ENCODE data around the gene TARP.

The TARP gene

GRCh38 chr7:38282081-38282480 is 8.6 kb upstream of the TARP start:
- Histone ChIP-seq H3K4me1 (peaks cover 8% of the 10 kb centered on the region), H3K27me3 (ENCODE audit: low read depth) (no peaks in the 10 kb centered on the region), H3K27ac (replicated peaks) (no peak overlapping the region), H3K9me3 (replicated peaks) (no peaks in the 10 kb centered on the region), H3K4me3 (no peak overlapping the region), H3K36me3 (no peaks in the 10 kb centered on the region)
- DNase-seq = no peak
- TF ChIP-seq, protein P1, sequence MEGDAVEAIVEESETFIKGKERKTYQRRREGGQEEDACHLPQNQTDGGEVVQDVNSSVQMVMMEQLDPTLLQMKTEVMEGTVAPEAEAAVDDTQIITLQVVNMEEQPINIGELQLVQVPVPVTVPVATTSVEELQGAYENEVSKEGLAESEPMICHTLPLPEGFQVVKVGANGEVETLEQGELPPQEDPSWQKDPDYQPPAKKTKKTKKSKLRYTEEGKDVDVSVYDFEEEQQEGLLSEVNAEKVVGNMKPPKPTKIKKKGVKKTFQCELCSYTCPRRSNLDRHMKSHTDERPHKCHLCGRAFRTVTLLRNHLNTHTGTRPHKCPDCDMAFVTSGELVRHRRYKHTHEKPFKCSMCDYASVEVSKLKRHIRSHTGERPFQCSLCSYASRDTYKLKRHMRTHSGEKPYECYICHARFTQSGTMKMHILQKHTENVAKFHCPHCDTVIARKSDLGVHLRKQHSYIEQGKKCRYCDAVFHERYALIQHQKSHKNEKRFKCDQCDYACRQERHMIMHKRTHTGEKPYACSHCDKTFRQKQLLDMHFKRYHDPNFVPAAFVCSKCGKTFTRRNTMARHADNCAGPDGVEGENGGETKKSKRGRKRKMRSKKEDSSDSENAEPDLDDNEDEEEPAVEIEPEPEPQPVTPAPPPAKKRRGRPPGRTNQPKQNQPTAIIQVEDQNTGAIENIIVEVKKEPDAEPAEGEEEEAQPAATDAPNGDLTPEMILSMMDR (IDR thresholded peaks at IDR 0.05; ENCODE audit: borderline replicate concordance) = no peak
- intact Hi-C loops (cut with micrococcal nuclease) = no loop called here

GRCh38 chr7:38281266-38281665 is 7.8 kb upstream of the TARP start:
- Histone ChIP-seq H3K4me3 (no peak overlapping the region), H3K36me3 (no peaks in the 10 kb centered on the region), H3K27me3 (ENCODE audit: low read depth) (no peaks in the 10 kb centered on the region), H3K4me1 (peaks cover 8% of the 10 kb centered on the region), H3K27ac (replicated peaks) (no peak overlapping the region), H3K9me3 (replicated peaks) (no peaks in the 10 kb centered on the region)
- TF ChIP-seq, protein P1 (IDR thresholded peaks at IDR 0.05; ENCODE audit: borderline replicate concordance) = no peak
- intact Hi-C loops (cut with micrococcal nuclease) = no loop called here
- no peak for DNase-seq

DNA sequence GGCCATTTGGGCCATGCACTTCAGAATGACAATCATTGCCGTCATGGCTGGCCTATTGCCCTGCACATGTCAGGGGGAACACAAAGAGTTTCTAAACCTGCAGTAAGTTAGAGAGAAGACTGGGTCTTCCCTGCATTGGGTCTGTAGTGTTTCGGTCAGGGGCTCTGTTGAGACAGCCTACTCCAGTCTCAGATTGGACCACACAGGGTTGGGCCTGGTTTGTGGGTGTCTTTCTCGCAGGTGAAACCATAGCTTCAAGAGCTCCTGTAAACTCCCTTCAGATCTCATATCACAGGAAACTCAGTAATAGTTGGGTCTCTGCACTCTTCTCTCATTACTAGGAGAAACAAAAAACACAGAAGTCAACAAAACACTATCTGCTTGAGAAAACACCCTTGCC is 7.3 kb upstream of the TARP start:
- H3K27ac ChIP-seq (replicated peaks) = no peak overlapping the region
- no peaks in the 10 kb centered on the region for H3K9me3 ChIP-seq (replicated peaks)
- H3K4me3 ChIP-seq = no peak overlapping the region
- no peaks in the 10 kb centered on the region for H3K36me3 ChIP-seq
- intact Hi-C loops (cut with micrococcal nuclease) = no loop called here
- H3K4me1 ChIP-seq = peaks cover 8% of the 10 kb centered on the region
- no peaks in the 10 kb centered on the region for H3K27me3 ChIP-seq (ENCODE audit: low read depth)
- DNase-seq = no peak
- TF ChIP-seq, protein P1 (IDR thresholded peaks at IDR 0.05; ENCODE audit: borderline replicate concordance) = no peak

DNA sequence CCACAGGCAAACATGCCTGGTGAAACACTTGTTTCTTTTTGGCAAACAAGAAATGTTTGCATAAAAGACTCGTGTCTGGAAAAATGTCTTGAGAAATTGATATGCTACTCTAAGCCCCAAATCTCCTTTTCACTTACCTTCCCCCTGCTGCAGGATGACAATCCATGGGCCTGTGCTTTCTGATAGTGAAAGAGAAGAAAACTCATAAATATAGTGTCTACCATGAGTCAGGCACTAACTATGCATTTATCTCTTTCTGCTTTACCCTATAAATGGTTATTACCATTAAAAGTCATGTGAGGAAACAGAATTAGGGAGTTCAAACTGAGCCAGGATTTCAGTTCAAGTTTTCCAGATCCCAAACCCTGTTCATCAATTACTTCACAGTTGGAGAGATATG is 6.6 kb upstream of the TARP start:
- no peaks in the 10 kb centered on the region for H3K27me3 ChIP-seq (ENCODE audit: low read depth)
- no peak overlapping the region for H3K27ac ChIP-seq (replicated peaks)
- intact Hi-C loops (cut with micrococcal nuclease) = no loop called here
- no peak for DNase-seq
- no peaks in the 10 kb centered on the region for H3K36me3 ChIP-seq
- peaks cover 8% of the 10 kb centered on the region for H3K4me1 ChIP-seq
- TF ChIP-seq, protein P1 (IDR thresholded peaks at IDR 0.05; ENCODE audit: borderline replicate concordance) = no peak
- H3K9me3 ChIP-seq (replicated peaks) = no peaks in the 10 kb centered on the region
- no peak overlapping the region for H3K4me3 ChIP-seq

DNA sequence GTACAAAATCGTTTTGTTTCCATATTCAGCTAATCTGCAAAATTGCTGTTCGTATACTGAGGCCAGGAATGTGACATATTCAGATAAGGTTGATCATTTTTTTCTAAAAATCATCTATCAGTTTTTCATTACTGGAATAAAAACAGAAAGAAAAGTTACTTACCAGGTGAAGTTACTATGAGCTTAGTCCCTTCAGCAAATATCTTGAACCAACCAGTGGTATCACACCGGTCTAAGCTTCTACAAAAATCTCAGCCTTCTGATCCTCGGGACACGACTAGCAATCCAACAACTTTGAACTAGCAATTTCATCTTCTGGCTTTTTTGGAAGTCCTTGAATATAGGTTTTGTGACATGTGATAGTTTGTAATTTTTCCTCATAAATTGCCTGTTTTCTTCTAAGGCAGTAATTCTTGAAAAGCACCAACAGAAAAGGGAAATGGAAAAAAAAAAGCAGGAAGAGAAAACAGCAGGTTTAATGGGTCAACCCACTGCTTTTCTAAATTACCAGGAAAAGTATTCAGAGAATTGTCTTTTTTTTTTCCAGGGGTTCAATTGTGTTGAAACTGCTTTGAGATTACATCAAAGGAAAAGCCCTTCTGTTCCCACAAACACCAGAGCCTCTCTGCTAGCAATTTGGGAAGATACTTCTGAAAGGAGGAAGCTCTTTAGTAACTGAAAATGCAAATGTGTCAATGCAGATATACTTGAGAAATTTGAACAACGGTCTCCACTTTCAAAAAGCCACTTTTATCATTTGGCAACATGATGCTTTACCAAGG is 2.9 kb upstream of the TARP start:
- no peak for DNase-seq
- TF ChIP-seq, protein P1 (IDR thresholded peaks at IDR 0.05; ENCODE audit: borderline replicate concordance) = no peak
- no peak overlapping the region for H3K27ac ChIP-seq (replicated peaks)

More for the DNA sequence above, 2.9 kb upstream of the TARP start:
- H3K9me3 ChIP-seq (replicated peaks) = no peaks in the 10 kb centered on the region
- no peak overlapping the region for H3K4me3 ChIP-seq
- no peaks in the 10 kb centered on the region for H3K36me3 ChIP-seq
- H3K4me1 ChIP-seq = no peaks in the 10 kb centered on the region
- H3K27me3 ChIP-seq (ENCODE audit: low read depth) = no peaks in the 10 kb centered on the region
- intact Hi-C loops (cut with micrococcal nuclease) = no loop called here

Measured in left ventricle myocardium inferior (tissue), 1 donor.